ENCODE data around the gene SH3RF3.

Gene SH3RF3

DNA sequence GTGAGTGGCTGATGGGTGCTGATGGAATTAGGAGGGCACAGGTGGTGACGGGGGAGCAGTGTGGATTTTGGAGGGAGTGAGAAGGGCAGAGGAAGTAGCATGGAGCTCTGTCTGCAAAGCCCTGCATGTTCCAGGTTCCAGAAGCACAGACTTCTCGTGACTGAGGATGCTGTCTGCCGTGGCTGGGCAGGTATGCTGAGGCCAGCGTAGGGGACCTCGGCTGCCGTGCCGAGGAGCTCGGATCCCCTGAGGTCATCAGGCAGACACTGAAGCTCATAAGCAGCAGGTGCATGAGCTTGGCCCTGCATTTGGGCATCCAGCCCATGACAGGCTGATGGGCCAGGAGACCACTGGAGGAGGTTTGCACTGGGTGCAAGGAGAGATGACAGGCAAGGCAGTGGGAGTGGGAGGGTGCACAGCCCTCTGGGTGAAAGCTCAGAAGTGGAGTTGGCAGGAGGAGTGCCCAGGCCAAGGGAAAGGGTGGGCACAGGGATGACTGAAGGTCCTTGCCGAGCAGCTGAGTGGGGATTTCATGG, 215.3 kb downstream of the SH3RF3 start:
- no peak for DNase-seq

DNA sequence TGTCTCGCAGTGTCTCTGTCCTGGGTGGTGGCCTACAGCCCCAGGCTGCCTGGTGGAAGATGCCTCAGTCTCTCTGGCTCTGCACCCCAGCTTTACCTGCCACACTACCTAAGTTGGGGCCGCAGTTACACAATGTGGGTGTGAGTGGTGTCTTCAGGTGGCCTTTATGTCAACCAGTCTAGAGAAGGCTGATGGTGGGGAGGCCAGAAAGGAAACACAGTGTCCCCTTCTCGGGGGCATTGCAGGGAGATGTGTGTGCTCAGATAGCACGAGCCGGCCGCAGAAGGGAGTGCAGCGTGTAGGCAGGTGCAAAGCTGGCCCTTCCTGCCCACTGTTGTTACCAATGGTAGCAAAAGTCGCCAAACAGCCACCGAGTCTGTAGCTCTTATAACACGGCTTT, 216.1 kb downstream of the SH3RF3 start:
- DNase-seq = no peak

DNA sequence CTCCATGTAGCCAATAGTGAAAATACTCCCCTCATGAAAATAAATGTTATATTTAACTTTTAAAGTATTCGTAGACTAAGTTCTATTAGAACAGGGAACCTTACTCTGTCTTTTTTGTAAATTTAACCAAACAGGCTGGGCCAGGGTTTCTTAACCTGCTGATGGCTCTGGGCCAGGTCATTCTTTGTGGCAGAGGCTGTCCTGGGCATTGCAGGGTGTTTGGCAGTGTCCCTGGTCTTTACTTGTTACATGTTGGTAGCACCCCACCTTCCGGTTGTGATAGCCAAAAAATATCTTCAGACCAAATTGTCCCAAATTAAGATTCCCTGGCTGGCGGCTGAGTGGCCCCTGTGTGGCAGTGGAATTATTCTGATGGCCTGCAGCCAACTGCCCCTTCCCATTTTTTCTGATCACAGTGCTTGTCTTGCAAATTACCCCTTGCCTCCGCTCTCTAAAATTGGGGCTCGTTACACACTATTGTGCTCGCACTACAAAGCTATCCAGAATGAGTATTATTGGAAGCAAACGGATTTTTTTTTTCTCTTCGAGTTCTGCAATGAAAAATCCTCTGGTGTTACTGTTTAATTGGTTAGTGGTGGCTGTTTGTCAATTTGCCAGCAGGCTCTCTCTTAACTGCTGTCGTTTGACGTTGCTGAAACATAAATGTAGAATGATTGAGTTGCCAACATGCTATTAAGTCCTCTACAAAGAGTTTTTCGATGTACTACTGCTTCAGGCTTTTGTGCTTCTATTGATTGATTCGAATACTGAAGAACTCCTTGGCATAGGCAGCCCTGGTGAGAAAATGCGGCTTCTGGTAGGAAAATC, 216.9 kb downstream of the SH3RF3 start:
- DNase-seq = no peak

DNA sequence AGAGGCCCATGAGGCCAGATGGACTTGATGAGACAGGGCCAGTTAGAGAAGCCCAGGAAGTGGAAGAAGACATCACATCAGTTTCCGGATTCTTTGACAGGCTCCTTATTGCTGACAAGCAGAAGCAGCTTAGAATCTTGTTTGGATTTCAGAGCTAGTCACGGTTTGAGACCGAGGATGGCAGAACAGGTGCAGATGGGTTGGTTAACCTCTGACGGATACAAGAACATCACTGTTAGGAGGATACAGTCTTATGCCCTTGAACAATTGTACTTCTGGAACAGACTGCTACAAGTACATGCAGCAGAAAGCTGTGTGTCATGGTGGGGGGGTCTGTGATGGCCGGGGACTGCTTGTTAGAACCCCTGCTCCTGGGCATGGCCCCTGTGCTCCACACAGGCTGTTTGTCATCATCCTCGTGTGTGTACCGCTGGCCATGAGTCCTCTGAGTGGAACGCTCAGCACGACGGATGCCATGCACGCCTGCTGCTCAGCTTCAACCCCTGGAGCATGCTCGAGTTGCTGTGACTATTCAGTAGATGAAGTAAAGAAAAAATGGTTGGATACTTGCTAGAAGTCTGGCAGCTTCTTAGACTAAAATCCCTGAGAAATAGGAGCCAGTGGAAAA, 217.7 kb downstream of the SH3RF3 start:
- DNase-seq = no peak

DNA sequence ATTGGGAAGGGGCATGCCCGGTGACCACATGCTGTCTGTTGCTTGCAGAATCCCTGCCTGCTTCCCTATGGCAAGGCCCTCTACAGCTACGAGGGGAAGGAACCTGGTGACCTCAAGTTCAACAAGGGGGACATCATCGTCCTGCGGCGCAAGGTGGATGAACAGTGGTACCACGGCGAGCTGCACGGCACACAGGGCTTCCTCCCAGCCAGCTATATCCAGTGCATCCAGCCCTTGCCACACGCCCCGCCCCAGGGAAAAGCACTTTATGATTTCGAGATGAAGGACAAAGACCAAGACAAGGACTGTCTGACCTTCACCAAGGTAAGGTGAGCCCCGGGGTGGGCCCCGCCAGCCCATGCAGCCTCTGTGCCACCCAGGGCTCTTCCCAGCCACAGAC, 218.6 kb downstream of the SH3RF3 start:
- no peak for DNase-seq

DNA sequence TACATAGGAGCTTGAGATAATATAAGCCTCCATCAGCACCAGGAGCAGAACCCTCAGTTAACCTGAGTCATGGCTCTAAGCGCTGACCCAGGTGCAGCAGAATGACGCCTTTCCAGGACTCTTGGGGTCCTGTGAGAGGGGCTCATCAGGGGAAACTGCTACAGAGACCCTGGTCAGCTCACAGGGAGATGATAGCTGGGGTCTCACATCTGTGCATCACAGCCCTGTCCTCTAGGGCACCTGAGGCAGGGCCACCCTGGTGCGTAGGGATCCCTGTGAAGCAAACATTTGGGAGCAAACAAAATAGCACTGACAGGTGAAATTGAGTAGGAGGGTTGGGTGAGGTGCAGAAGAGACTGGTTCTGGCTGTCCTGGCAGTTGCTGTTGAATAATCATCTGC, 219.2 kb downstream of the SH3RF3 start:
- DNase-seq = no peak

DNA sequence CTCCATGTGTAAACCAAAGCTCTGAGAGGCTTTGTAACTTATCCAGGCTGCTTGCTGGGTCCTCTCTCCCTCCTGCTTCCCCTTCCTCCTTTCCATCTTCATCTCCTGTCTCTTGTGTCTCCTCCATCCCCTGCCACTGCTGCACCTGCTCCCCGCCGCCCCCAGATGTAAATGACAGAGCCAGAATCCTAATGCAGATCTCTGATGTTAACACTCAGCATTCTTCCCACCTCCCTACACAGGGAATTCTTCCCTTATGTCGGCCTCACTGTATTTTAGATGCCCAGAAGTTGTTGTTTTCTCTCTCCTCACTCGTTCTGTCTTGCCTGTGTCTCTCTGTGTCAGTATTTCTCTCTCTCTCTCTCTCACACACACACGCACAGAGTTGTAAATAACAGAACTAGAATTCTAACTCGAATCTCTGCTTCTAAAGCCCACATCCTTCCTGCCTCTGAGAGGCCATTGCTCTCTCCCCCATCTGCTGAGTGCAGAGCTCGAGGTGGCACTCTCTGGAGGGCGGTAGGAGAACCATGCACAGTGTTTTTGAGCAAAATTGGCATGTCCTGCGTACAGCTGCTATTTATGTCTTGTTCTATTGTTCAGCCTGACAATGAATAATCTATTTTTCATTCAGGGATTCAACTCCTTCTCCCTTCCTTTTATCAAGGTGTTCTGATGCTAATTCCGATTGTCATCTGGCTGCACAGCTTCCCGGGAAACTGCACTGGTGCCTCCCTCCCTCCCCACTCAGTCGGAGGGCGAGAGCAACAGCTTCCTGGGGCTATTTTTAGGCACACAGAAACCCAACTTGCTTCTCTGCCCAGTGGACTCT, 219.9 kb downstream of the SH3RF3 start:
- no peak for DNase-seq

DNA sequence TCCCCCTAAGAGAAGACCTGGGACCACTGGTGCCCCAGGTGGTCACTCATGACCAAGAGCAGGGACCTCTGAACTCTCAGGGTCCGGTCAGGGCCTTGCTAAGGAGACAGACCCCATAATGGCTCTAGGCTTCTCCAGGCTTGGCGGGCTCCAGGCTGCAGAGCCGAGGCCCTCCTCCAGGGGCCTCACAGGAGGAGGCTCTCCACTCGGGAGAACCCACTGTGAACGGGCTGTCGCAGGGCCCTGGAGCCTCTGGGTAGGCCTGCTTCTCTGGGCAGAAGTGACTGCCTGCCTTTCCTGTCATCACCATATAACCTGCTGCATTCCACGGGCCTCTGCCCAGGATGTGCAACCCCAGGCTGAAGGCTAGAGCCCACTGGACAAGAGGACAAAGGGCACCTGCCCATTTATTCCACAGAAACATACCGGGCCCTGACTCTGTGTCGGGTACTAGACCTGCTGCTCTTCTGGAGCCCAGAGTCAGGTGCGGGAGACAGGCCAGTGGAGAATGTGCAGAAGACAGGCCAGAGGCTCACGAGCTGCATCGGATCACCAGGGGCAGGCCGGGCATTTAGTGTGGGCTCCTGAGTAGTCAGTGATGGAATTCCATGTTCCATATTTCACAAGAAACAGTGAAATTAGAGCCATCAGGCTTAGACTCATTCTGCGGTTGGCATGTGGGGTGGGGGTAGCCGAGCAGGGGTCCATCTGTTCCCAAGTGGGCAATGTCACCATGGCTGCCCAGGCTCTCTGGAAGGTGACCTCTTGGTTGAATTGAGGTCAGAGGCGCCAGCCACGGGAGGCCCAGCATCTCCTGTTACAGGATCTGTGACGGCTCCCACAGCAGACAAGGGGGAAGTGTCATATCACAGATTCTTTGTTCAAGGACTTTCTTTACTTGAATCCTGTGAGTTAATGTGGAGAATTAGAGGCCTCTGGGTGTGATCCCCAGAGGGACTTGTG, 220.8 kb downstream of the SH3RF3 start:
- no peak for DNase-seq

DNA sequence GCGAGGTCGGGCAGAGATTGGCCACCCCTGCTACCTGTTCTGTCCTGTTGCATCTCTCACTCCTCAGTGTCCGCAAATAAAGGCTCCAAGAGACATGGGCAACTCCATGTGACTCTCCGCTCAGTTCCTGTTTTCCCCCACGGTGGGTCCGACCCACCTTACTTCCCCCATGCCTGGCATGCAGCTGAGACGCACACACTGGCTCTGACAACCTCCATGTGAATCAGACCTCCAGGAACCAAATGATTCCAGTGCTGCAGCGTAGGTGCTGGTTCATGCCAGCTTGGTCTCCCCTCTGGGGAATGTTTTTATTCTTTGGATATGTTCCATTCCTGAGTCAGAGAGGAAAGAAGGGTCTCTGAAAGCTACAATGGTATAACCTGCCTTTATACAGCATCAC, 221.5 kb downstream of the SH3RF3 start:
- no peak for DNase-seq

DNA sequence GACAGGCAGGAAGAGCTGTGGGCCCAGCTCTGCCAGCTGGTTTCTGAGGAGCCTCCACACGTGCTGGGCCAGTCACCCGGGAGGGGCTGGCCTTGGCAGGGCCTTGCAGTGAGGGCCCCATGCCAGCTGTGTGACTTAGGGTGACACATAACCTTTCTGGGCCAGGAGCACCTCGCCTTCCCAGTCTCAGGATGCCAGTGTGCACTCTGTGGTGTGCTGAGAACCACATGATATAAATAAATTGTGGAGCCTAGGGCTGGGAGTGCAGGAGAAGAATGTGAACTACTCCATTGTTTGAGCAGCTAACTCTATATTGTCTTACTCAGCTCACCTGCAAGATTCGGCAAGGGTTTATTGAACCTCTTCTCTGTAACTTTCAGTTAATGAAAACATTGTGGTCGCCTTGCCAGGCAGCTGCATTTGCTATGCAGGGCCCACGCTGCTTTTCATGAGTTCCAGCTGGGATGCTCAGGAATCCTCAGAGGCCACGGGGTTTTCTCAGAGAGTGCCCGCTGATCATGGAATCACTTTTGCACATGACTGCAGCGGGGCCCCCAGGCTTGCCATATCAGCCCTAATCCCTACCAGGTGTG, 222.3 kb downstream of the SH3RF3 start:
- DNase-seq = no peak

DNA sequence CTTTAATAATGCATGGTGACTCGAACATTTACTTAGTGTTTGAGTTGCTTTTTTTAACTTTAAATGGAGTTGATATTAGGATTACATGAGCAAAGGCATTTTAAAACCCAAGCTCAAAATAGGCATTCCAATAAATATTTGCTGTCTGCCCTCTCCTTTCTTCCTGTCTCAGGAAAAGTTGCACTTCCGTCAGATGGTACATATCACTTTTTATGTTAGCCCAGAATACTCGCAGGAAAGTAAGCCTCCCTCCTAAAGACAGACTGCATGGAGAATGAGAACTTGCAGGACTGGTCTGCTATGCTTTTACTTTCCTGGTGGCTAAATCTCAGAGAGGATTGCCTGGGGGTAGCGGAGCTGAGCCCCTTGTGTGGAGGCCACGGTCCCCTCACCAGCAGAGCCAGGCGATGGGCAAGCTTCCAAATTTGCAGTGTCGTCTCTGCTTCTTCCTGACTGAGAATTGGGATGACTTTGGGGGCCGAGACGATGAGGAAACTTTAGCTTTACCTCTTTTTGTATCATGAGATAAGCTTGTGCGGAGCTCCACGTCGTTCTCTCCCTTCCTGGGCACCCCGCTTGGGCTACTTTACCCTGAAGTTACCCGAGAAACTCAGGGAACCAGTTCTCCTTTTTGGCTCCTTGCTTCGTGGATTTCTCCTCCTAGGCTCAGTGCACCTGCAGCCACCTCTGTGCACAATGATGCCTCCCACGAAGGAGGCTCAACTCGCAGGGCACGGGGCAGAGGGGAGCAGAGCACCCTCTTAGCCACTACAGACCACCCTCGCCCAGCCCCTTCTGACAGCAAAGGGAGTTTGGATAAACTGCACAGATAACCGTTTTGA, 223.3 kb downstream of the SH3RF3 start:
- no peak for DNase-seq

DNA sequence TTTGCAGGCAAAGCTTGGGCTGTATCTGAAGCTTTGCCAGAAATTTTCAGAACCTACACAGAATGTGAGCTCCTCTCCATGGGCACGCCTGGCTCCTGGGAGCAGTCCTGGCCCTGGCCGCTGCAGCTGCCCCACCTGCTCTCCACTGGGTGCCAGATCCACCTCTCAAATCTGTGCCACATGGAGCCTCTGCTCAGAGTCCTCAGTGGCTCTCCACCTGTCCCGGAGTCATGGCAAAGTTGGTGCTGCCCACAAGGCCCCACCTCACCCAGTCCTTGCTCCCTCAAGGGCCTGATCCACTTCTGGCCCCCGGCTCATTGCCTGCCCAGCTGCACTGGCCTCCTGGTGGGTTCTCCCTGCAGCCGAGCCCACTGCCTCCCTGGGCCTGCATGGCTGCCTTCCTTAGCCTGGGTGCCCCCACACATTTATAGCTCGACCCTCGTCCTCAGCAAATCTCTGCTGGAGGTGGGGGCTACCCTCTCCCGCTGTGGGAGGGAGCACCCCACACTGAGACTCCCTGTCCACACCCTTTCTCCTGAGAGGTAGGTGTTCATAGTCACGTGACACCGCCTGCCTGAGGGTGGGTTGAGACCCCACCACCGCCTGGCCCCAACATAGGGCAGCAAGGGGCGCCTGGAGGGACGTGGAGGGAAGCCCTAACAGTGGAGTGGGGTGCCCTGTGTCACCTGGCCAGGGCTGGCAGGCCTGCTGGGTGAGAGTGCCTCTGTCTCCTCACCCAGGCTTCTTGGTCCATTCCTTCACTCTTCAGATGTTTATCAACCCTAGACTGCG, 224.1 kb downstream of the SH3RF3 start:
- DNase-seq = no peak

DNA sequence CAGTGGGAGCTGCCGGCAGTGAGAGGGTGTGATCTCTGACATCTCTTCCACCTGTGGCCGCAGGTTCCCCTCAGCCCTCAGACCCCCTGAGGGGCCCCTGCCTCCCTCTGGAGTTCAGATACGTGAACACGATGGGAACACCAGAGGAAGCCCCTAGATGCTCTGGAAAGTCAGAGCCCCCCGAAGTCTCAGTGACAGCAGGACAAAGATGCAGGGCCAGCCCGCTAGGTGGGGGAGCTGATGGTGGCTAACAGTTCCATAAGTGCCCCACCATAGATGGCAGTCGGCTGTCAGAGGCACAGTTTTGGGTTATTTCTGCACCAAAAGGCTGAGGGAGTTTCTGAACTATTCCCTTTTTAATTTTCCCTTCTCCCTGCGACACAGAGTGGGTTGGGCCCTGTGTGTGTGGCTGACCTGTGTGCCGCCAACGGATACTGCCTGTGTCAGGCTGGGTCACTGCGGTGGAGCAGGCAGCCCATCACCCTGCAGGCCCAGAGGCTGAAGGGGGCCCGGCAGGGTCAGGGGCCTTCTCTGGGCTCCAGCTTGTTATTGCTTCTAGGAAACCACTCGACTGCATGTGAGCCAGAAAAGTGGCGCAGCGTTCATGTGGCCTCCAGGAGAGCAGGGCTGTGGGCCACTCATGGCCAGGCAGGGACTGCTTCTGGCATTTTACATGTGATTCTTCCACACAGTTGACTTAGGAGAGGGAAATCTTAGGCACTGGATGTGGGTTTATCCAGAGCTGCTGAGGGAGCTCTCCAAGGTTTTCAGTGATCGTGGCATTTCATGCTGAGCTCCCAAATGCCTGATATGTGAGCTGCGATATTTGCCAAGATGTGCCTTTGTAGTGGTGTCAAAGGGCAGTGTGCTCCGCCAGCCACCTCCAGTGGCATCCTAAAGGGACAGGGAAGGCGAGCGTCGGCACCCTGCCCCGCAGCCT, 225.1 kb downstream of the SH3RF3 start:
- no peak for DNase-seq

DNA sequence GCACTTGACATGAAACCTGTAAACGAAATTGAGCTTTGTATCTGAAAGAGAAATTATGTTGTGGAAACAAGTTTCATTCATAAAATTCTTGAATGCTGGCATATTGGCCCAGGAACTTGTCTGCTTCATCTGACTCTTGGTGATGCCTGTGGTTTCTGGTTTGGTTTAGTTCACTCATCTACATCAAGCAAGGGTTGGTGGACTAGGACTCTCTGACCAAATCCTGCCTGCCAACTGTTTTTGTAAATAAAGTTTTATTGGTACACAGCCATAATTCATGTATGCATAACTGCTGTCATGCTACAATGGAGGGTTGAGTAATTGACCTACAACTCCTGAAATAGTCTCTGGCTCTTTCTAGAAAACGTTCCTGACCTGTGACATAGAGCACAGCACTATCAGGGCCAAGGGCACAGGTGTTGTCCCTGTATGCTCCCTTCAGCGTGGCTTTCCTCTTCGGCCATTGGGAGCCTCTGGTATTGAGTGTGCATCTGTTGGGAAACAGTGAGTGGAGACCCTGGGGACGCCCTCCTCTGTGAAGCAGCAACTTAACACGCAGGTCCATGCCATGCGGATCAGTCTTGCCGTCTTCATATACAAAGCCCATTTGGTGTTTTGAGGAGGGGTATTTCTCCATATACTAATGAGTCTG, 226.3 kb downstream of the SH3RF3 start:
- no peak for DNase-seq

DNA sequence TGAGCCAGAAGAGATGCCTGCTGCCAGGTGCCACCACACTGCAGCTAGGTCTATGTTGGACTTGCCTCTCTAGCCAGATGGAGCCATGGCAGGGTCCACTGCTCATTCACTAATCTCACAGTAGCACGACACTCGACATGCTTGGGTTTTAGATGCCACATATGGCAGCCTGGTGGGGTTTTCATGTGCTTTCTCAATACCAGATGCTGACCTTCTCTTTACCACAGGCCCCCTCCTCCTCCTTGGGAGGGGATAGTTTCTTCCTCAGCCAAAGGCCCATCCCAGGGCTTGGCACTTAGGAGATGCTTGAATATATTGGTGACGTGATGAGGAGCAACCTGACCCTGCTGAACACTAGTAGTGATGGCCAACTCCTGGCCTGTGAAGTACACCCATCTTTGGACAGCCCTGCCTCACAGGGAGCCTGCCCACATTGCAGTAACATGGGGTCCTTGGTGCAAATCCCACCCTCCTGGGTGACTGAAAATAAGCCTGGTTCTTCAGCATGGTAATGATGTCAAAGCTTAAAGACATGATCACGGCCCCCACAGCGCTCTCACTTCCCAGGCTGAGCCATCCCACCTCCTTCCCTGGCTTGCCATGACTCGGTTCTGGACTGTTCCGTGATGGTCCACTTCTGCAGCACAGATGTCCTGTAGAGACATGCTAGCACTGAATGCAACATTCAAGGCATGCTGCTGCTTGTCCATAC, 227.5 kb downstream of the SH3RF3 start:
- DNase-seq = no peak

DNA sequence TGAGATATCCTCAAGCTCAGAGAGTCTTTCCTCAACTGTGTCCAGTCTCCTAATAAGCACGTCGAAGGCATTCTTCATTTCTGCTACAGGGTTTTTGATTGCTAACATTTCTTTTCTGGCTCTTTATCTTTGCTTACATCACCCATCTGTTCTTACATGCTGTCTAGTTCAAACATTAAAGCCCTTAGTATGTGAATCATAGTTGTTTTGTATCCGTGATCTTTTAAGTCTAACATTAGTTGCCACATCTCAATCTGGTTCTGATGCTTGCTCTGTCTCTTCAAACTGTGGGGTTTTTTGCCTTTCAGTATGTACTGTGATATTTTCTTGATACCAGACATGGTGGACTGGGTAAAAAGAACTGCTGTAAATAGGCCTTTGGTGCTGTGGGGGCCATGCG, 235.2 kb downstream of the SH3RF3 start:
- DNase-seq = no peak

DNA sequence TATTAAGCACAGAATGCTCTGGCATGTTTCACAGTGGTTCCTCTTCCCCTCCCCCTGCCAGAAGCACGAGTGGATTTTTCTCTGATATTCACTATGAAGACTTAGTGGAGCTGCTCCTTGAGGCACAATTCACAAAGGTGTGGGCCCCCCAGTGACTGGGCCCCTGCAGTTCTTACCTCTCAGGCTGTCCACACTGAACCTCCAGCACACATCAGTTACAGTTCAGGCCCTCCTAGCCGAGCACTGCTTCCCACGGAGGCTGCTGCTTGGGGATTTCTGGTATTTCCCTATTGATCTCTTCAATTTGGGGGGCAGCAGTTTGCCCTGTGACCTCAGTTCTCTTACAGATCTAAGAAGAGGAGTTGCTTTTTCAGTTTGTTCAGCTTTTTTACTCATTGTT, 236.1 kb downstream of the SH3RF3 start:
- no peak for DNase-seq

DNA sequence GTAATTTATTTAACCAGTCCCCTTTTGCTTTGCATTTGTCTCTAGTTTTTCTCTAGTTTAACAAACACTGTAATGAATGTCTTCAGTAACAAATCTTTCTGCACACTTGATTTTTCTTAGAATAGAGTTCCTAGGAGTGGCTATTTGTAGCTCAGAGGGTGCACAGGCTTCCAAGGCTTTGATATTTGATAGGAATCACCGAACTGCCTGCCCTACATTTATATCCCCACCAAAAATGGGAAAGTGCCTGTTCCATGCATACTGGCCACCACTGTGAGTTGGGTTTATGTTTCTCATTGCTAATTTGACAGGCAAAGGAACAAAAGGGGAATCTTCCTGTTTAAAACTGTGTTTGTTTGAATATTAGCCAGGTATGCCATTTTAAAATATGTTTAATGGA, 238.7 kb downstream of the SH3RF3 start:
- DNase-seq = no peak

Data from SW 1271 (cell line).